Stimulated activated CD8-positive, alpha-beta memory T cell treated with anti-CD3 and anti-CD28 coated beads, Interleukin-7, amount 100 ng/mL, for 1 hour (primary cell): ENCODE results near the gene PLXNB1.
"Not testable (repeated sequence)": the region's sequence is repeated elsewhere in the genome, so short reads cannot be mapped to it uniquely, and the experiment has no call there.

Source experiments
- DNase-seq, 2 donors: peaks; one replicate each; pipeline ENCODE4 v3.0.0-alpha.2; 2020; ENCODE audit warnings: low read depth in 2 of 2

PLXNB1 gene, protein sequence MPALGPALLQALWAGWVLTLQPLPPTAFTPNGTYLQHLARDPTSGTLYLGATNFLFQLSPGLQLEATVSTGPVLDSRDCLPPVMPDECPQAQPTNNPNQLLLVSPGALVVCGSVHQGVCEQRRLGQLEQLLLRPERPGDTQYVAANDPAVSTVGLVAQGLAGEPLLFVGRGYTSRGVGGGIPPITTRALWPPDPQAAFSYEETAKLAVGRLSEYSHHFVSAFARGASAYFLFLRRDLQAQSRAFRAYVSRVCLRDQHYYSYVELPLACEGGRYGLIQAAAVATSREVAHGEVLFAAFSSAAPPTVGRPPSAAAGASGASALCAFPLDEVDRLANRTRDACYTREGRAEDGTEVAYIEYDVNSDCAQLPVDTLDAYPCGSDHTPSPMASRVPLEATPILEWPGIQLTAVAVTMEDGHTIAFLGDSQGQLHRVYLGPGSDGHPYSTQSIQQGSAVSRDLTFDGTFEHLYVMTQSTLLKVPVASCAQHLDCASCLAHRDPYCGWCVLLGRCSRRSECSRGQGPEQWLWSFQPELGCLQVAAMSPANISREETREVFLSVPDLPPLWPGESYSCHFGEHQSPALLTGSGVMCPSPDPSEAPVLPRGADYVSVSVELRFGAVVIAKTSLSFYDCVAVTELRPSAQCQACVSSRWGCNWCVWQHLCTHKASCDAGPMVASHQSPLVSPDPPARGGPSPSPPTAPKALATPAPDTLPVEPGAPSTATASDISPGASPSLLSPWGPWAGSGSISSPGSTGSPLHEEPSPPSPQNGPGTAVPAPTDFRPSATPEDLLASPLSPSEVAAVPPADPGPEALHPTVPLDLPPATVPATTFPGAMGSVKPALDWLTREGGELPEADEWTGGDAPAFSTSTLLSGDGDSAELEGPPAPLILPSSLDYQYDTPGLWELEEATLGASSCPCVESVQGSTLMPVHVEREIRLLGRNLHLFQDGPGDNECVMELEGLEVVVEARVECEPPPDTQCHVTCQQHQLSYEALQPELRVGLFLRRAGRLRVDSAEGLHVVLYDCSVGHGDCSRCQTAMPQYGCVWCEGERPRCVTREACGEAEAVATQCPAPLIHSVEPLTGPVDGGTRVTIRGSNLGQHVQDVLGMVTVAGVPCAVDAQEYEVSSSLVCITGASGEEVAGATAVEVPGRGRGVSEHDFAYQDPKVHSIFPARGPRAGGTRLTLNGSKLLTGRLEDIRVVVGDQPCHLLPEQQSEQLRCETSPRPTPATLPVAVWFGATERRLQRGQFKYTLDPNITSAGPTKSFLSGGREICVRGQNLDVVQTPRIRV (N-terminal part only)

DNA sequence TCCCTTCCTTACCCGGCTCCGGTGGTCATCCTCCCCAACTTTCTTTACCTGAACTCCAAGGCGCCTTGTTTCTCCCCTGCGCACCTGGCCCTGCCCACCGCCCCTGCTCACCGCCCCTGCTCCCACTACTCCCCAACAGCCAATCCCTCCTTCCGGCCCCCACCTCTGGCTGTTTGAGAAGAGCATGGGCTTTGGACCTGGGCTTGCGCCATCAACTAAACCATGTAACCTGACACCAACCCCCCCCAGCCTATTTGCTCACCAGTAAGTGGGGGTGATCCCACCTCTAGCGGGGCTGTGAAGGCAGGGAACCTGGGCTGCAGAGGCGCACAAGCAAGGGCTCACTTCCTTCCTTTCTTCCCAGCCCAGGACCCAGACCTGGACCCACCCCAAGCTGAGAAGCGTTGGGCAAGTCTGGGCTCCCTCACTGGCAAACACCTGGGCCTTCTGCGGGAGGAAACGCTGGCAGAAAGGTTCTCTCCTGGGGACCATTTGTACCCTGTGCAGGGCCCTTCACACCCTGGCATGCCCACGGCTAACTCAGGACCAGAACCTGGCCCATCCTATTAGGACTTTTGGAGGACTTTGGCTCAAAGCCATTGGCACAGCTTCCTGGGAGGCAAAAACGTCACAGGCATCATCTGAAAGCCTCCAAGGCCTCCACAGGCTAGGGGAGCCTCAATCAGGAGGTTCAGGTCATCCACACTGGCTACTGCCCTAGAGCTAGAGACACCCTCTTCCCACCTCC, at the start of gene PLXNB1:
TSS of gene PLXNB1 (minus strand) at position 127 of the 748 bp plus-strand sequence. CDS start 5,475 bp downstream, outside the sequence.
- DNase-seq: no peak

DNA sequence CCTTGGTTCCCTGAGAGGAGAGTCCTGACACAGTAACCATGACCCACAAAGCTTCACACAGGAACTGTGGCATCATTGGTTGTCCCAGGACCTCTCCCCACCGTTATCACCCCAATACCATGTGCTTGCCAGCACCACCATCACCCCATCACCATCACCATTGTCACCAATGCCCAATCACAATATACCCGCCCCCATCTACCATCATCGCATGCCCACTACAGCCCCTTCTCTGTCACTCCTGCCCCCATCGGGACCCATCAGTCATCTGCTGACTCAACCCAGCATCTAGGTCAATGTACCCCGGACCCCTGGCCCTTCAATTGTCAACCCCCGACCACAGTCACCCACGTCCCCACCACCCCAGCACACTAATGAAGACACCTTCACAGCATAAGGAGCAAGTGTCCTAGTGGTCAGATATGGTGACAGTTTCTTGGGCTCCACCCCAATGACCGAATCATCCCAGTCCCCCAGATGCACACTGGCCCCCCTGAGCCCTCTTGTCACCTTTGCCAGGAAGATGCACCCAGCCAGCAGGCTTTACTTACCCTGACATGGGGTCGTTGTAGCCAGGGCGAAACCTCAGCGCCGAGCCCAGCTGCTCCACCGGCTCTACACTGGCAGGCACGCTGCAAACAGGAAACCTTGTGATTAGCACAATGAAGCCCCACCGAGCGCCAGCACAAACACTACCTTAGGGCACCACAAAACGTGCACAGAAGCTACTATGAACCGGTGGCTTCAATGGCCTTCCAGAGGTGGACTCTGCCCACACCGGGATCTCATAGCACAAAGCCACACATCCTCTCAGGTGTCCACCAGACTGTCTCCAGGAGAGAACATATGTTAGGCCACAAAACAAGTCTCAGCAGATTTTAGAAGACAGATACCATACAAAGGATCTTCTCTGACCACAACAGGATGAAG, 49.0 kb upstream of the PLXNB1 start:
- peak in 1 of 2 donors; percentile 34 for DNase-seq

DNA sequence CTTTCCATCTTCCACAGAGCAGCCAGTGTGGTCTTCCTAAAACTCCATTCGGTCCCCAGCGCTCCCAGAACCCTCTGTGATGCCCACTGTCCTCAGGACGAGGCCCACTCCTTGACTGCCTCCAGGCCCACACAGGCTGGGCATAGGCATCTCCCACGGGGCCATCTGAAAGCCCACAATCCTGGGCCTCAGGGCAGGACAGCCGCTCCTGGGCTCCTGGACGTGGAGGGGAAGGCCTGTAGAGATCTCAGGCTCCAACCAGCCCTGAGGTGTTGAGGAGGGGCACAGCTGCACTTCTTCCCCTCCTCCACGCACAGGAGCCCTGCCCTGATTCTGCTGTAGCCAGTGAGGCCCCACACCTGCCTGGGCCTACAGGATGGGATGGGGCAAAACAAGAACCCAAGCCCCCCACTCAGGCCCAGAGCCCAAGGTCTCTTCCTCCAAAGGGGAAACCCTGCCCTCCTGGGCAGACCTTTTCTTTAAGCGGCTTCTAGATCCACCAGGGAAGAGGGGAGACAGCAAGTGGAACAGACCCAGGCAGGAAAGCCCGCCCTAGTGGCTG, 48.2 kb upstream of the PLXNB1 start:
- no peak for DNase-seq

DNA sequence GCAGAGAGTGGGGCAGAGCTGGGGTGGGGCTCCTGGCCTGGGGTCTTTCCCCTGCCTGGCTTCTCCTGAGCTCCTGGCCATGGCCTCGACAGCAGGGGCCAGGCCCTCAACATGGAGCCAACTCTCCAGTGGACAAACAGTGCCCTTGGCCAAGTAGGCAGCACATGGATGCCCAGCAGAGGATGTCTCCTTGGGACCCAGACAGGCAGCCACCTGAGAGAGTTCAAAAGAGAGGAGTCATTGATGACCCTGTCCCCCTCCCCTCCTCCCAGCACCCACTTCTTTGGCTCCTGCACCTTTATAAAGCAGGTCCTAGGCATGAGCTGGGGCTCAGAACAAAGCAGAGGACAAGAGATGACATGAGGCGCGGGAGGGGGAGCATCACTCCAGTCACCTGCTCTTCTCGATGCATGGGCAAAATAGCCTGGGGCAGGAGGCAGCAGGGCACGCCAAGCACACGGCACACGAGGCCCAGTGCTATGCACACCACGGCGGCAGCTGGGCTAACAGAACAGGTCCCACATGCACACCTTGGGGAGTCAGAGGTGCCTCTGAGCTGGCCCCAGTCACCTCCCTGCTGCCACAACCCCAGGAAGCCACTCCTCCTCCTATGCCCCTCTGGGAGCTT, 46.7 kb upstream of the PLXNB1 start:
- no peak for DNase-seq

DNA sequence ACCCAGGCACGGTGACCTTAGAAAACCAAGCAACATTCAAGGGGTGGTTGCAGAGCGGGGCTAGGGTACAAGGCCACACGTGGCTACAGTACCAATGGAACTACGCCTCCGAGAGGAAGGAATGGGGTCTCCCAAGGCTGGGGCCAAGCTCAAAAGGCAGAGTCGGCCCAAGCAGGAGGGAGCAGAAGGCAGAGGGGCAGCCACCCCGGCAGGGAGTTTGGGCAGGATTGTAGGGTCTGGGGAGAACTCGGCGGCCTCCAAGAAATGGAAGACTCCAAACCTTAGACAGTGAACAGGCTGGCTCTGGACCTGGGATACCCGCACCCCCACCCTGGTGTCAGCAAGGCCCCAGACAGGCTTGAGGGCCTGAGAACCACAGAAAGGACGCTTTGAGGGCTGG, 45.3 kb upstream of the PLXNB1 start:
- no peak for DNase-seq

DNA sequence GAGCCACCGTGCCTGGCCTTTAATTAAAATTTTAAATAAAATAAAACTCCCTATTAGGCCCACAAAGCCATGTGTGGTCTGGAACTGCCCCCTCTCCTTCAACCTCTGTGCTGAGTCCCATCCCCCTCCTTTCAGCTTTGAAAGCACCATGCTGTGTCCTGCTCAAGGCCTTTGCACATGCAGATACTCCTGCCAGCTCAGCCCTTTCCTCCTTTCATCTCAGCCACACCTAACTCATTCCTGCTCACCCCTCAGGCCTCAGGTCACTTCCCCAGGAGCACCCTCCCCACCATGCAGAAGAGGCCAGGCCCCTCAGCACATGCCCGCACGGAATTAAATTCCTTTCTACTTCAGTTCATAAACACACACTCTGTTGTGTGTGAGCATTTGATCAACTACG, 44.7 kb upstream of the PLXNB1 start:
- DNase-seq: no peak

DNA sequence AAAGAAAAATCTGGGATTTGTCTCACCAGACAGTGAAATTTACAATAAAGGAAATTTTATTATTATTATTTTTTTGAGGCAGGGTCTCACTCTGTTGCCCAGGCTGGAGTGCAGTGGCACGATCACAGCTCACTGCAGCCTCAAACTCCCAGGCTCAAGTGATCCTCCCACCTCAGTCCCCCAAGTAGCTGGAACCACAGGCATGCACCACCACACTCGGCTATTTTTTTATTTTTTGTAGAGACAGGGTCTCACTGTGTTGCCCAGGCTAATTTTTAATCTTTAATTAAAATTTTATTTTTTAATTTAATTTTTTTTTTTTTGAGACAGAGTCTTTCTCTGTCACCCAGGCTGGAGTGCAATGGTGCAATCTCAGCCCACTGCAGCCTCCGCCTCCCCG, 44.1 kb upstream of the PLXNB1 start:
- not testable (repeated sequence) for DNase-seq

DNA sequence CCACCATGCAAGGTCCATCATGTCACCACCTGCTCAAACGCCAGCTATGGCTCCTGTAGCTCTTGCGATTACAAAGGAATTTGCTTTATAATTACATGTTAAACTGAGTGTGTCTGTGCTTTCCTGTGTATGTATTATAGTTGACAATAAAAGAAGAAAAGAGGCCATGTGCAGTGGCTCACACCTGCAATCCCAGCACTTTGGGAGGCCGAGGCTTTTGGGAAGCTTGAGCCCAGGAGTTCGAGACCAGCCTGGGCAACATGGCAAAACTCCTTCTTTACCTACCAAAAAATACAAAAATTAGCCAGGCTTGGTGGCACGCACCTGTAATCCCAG, 43.7 kb upstream of the PLXNB1 start:
- DNase-seq: no peak

DNA sequence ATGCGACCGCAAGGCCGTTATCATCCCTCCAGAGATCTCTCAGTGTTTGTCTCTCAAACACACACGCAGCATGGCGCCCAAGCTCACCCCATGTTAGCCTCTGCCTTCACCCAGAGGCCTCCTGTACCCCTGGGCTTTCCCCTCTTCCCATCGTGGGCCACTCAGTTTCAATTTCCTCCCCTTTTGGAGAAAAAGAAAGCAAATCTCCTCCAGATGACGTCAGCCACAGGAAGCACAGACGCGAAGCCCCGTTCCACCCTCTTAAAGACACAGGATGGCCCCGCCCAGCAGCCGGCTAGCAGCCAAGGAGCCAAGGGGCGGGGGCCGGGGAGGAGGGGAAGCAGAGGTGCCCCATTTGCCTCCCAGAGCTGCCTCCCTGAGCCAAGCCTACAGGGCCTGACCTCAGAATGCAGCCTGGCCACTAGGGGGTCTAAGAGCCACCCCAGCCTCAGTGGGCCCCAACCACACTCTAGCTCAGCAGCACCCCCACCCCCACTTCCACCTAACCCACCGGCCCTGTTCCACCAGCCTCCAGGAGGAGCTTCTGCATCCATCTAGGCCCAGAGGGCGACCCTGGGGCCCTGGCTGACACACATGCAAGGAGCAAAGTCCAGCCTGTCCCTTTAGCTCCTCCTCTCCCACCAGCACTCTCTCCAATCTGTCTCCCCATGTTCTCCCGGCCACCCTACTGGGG, 43.2 kb upstream of the PLXNB1 start:
- peak; percentile 79 to 86 for DNase-seq

DNA sequence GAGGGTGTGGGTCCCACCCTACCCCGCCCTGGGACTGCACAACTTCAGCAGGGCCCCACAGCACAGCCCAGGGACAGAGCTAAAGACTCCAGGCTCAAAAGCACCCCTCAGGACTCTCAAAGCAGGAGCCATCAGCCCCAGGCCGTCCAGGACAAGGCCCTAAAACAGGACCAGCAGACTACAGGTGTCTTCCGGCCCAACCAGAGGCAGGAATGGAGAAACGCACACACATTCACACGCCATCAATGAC, 42.7 kb upstream of the PLXNB1 start:
- DNase-seq: no peak

DNA sequence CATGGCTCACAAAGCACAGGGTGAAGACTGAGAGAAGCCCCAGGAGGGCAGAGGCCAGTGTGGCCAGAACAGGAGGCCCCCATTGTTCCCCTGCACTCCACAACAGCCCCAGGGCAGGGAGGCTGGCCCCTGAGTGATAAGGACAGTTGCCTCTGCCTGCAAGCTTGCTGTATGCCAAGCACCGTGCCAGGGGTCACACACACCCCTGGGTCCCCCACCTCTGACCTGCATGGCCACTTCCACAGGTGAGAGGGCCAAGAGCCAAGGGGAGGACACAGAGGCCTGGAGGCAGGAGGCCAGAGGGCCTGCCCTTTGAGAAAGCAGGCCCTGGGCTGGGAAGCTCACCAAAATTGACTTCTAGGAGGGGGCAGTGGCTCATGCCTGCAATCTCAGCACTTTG, 40.4 kb upstream of the PLXNB1 start:
- DNase-seq: no peak

DNA sequence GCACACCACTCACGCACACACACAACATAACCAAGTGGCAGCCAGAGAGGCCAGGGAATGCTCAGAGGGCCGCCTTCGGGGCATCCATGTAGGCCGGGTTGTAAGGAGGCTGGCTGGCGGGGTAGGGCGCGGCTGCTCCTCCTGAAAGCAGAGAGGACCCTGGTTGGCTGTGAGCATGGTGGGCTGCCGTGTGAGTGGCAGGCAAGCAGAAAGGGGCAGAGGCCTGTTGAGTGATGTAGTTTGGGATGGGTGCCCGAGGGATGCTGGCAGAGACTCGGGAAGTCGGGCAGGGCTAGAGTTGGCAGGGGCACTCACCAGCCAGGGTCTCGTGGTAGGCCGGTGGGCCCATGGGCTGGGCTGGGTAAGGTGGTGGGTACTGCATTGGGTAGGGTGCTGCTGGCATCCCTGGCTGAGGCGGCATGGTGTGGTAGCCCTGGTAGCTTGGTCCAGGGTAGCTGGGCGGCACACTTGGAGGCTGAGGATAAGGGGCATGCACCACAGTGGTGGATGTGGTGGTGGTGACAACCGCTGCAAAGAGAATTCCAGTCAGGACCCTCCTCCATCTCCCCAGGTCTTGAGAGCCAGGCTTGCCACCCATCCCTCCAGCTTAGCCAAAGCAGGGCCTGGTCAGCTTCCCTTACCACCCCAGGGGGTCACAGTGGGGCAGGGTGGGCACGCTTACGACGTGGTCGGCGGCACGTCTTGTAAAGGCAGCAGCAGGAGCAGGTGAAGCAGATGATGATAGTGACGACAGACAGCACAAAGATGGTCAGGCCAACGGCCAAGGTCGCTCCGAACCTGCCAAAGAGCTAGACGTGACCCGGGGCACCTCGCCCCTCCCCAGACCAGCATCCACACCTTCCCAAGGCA, 39.4 kb upstream of the PLXNB1 start:
- no peak for DNase-seq

DNA sequence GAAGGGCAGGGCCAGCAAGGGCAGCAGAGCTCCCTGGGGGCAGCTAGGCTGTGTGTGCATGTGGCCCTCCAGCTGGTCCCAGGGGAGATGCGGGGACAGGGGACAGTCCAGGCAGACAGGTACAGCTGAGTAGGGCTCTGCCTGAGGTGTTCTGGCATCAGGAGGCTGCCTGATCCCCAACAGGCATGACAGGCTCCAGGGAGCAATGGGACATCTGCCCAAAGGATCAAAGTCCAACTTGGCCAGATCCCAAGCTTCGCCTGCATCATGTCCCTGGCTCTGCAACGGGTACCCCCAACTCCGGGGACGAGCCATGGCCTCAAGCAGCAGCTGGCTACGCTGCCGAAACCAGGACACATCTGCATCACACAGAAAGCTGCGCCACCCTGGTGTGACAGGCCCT, 38.4 kb upstream of the PLXNB1 start:
- no peak for DNase-seq

DNA sequence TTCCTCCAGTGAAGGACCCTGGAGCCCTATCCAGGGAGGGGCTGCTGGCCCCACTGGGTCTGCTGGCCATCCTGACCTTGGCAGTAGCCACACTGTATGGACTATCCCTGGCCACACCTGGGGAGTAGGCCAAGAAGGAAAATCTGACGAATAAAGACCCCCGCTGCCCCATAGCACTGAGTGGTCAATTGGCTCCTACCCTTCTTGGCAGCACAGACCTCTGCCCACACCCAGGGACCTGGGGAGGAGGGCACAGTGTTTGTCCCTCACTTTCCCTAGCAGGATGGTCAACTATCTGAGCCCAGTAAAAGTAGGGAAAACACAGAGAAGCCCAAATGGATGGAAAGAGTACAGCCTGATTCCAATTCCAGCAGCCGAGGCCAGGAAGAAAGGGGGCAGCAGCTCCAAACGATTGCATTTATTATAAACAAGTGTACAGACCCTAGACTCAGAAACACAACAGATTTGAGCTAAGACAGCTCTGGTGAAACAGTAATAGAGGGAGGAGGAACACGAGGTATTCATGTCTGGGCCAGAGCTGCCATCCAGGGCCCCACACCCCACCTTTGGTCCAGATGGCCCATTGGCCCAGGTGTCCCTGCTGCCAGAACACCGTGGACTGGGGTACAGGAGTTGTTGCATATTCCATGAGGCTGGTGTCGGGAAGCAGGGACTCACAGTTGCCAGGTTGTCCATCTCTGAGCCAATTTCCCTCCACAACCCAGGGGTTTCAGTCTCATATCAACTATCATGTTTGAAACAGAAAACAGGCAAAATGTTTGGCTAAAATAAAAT, 37.8 kb upstream of the PLXNB1 start:
- DNase-seq: no peak

DNA sequence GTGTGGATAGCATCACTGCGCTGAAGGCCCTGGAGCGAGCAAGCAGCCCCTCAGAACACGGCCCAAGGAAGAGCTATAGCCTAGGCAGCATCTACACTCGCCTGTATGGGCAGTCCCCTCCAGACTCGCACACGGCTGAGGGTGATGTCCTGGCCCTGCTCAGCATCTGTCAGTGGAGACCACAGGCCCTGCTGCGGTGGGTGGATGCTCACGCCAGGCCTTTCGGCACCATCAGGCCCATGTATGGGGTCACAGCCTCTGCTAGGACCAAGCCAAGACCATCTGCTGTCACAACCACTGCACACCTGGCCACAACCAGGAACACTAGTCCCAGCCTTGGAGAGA, 37.2 kb upstream of the PLXNB1 start:
- no peak for DNase-seq

DNA sequence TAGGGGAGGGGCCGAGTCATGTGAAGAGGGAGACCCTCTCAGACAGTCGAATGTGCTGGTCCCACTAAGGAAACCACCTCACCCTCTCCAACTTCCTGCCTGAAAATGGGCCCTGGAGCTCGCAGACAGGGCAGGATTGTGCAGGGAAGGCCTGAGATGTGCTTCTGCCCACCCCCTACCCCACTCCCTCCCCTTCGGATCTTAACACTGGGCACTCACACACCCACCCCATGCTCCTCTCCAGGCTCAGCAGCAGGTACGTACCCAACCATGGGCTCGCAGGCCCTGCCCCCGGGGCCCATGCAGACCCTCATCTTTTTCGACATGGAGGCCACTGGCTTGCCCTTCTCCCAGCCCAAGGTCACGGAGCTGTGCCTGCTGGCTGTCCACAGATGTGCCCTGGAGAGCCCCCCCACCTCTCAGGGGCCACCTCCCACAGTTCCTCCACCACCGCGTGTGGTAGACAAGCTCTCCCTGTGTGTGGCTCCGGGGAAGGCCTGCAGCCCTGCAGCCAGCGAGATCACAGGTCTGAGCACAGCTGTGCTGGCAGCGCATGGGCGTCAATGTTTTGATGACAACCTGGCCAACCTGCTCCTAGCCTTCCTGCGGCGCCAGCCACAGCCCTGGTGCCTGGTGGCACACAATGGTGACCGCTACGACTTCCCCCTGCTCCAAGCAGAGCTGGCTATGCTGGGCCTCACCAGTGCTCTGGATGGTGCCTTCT, 36.7 kb upstream of the PLXNB1 start:
- no peak for DNase-seq
